ENCODE results near the gene TRIM27.
"Not testable (repeated sequence)": the region's sequence is repeated elsewhere in the genome, so short reads cannot be mapped to it uniquely, and the experiment has no call there.

The TRIM27 gene

GRCh38 chr6:28896505-28897368 is 27.0 kb downstream of the TRIM27 start:
- DNase-seq (ENCODE audit: low spot score) = peak; percentile 61

- peak; percentile 90 for DNase-seq (ENCODE audit: low spot score)
Measured at GRCh38 chr6:28895131-28895812, 28.5 kb downstream of the TRIM27 start.

- DNase-seq (ENCODE audit: low spot score) = no peak
Measured at GRCh38 chr6:28893172-28893799, 30.5 kb downstream of the TRIM27 start.

GRCh38 chr6:28892525-28892924 is 31.3 kb downstream of the TRIM27 start:
- no peak for DNase-seq (ENCODE audit: low spot score)

- no peak for DNase-seq (ENCODE audit: low spot score)
Measured at GRCh38 chr6:28887796-28888496, 35.8 kb downstream of the TRIM27 start.

- DNase-seq (ENCODE audit: low spot score) = no peak
Measured at GRCh38 chr6:28886079-28886439, 37.7 kb downstream of the TRIM27 start.

GRCh38 chr6:28884423-28885131 is 39.2 kb downstream of the TRIM27 start:
- no peak for DNase-seq (ENCODE audit: low spot score)

GRCh38 chr6:28880894-28881780 is 42.6 kb downstream of the TRIM27 start:
- DNase-seq (ENCODE audit: low spot score) = peak; percentile 69

- no peak for DNase-seq (ENCODE audit: low spot score)
Measured at GRCh38 chr6:28880519-28880893, 43.3 kb downstream of the TRIM27 start.

GRCh38 chr6:28876710-28877109 is 47.1 kb downstream of the TRIM27 start:
- DNase-seq (ENCODE audit: low spot score) = no peak

GRCh38 chr6:28875191-28875747 is 48.5 kb downstream of the TRIM27 start:
- no peak for DNase-seq (ENCODE audit: low spot score)

GRCh38 chr6:28872157-28872817 is 51.5 kb downstream of the TRIM27 start:
- DNase-seq (ENCODE audit: low spot score) = not testable (repeated sequence)

- DNase-seq (ENCODE audit: low spot score) = no peak
Measured at GRCh38 chr6:28871335-28872156, 52.2 kb downstream of the TRIM27 start.

- no peak for DNase-seq (ENCODE audit: low spot score)
Measured at GRCh38 chr6:28868873-28869272, 54.9 kb downstream of the TRIM27 start.

GRCh38 chr6:28867086-28867409 is 56.7 kb downstream of the TRIM27 start:
- peak; percentile 51 for DNase-seq (ENCODE audit: low spot score)

- DNase-seq (ENCODE audit: low spot score) = peak; percentile 79
Measured at GRCh38 chr6:28866205-28867085, 57.3 kb downstream of the TRIM27 start.

- no peak for DNase-seq (ENCODE audit: low spot score)
Measured at GRCh38 chr6:28865401-28866204, 58.2 kb downstream of the TRIM27 start.
